Measurements from ENCODE around the gene RXRB.
A peak's percentile ranks its signal among the peaks of the same experiment; 100 is the strongest.

RXRB gene

GRCh38 chr6:33211666-33212422, 11.4 kb upstream of the RXRB start:
- DNase-seq (ENCODE audit: low read depth in 2 of 2): no peak

GRCh38 chr6:33211136-33211535, 10.7 kb upstream of the RXRB start:
- no peak for DNase-seq (ENCODE audit: low read depth in 2 of 2)

GRCh38 chr6:33209856-33210255, 9.4 kb upstream of the RXRB start:
- no peak for DNase-seq (ENCODE audit: low read depth in 2 of 2)

- peak in 1 of 2 experiments; percentile 45 for DNase-seq (ENCODE audit: low read depth in 2 of 2)
These were observed 7.9 kb upstream of the RXRB start, which contains the start of gene RING1 for GRCh38 chr6:33208091-33208967. RING1 (plus strand) TSS chr6:33208500; CDS start chr6:33208823, 323 bp downstream.

GRCh38 chr6:33207552-33208090, 7.2 kb upstream of the RXRB start:
- no peak for DNase-seq (ENCODE audit: low read depth in 2 of 2)

- DNase-seq (ENCODE audit: low read depth in 2 of 2): no peak
These were observed 6.5 kb upstream of the RXRB start for GRCh38 chr6:33206864-33207551.

GRCh38 chr6:33206027-33206863, 5.8 kb upstream of the RXRB start:
- DNase-seq (ENCODE audit: low read depth in 2 of 2): no peak

- DNase-seq (ENCODE audit: low read depth in 2 of 2): no peak
These were observed 4.9 kb upstream of the RXRB start for GRCh38 chr6:33205191-33206026.

GRCh38 chr6:33204415-33205190, 4.1 kb upstream of the RXRB start, which contains the start of gene HSD17B8:
HSD17B8 (plus strand) TSS chr6:33204655; CDS start chr6:33204669, 14 bp downstream.
- peak; percentile 68 to 71 for DNase-seq (ENCODE audit: low read depth in 2 of 2)

- DNase-seq (ENCODE audit: low read depth in 2 of 2): no peak
These were observed 3.6 kb upstream of the RXRB start for GRCh38 chr6:33204165-33204414.

- DNase-seq (ENCODE audit: low read depth in 2 of 2): no peak
These were observed 3.1 kb upstream of the RXRB start for GRCh38 chr6:33203443-33204164.

GRCh38 chr6:33202799-33203198, 2.3 kb upstream of the RXRB start:
- DNase-seq (ENCODE audit: low read depth in 2 of 2): no peak

GRCh38 chr6:33201935-33202334, 1.5 kb upstream of the RXRB start:
- no peak for DNase-seq (ENCODE audit: low read depth in 2 of 2)

GRCh38 chr6:33201147-33201545, 681 bp upstream of the RXRB start:
- no peak for DNase-seq (ENCODE audit: low read depth in 2 of 2)

- DNase-seq (ENCODE audit: low read depth in 2 of 2): no peak
These were observed 712 bp downstream of the RXRB start for GRCh38 chr6:33199687-33200218.

GRCh38 chr6:33198853-33199436, 1.5 kb downstream of the RXRB start:
- DNase-seq (ENCODE audit: low read depth in 2 of 2): no peak

- DNase-seq (ENCODE audit: low read depth in 2 of 2): no peak
These were observed 2.2 kb downstream of the RXRB start for GRCh38 chr6:33198159-33198852.
